PC-3 (cell line): Measurements from ENCODE around the gene LRRFIP2.

Experiments used
- CTCF ChIP-seq: fragments of 300-600 bp; sonication (generic); conservative IDR thresholded peaks from 2 replicates; pipeline ENCODE4 v1.5.1; 2017; ENCODE audit warnings: antibody characterized with exemption, low read depth, mild to moderate bottlenecking, low read length
- EZH2 ChIP-seq: fragments of 300-600 bp; sonication (generic); IDR thresholded peaks from one replicate; pipeline ENCODE4 v1.6.1; 2017; ENCODE audit warnings: antibody characterized with exemption, mild to moderate bottlenecking, low read length; ENCODE audit not compliant: unreplicated experiment
- EZH2phosphoT487 ChIP-seq: fragments of 300-600 bp; sonication (generic); IDR thresholded peaks from 2 replicates; pipeline ENCODE4 v1.6.1; 2018; ENCODE audit warnings: mild to moderate bottlenecking, antibody characterized with exemption, low read length, borderline replicate concordance

- TF ChIP-seq EZH2, result no peak
- TF ChIP-seq CTCF, result no peak
- TF ChIP-seq EZH2phosphoT487, result no peak
These were observed 156.7 kb downstream of the LRRFIP2 start for GRCh38 chr3:37017683-37018082.
